ENCODE measurements around the gene CRIP2.

The CRIP2 gene

GRCh38 chr14:105498430-105499255 lies 24.0 kb downstream of the CRIP2 start:
- DNase-seq (ENCODE audit: low read depth, low spot score): no peak

GRCh38 chr14:105499256-105500035 lies 24.8 kb downstream of the CRIP2 start:
- no peak for DNase-seq (ENCODE audit: low read depth, low spot score)

GRCh38 chr14:105500036-105500725 lies 25.6 kb downstream of the CRIP2 start:
- DNase-seq (ENCODE audit: low read depth, low spot score): no peak

GRCh38 chr14:105500726-105501101 lies 26.1 kb downstream of the CRIP2 start:
- DNase-seq (ENCODE audit: low read depth, low spot score): no peak

- no peak for DNase-seq (ENCODE audit: low read depth, low spot score)
These were observed 27.1 kb downstream of the CRIP2 start for GRCh38 chr14:105501504-105502291.

- DNase-seq (ENCODE audit: low read depth, low spot score): no peak
These were observed 28.1 kb downstream of the CRIP2 start for GRCh38 chr14:105502446-105503295.

GRCh38 chr14:105503296-105503640 lies 28.6 kb downstream of the CRIP2 start:
- DNase-seq (ENCODE audit: low read depth, low spot score): no peak

GRCh38 chr14:105503935-105504692 lies 29.5 kb downstream of the CRIP2 start:
- no peak for DNase-seq (ENCODE audit: low read depth, low spot score)

- no peak for DNase-seq (ENCODE audit: low read depth, low spot score)
These were observed 30.5 kb downstream of the CRIP2 start for GRCh38 chr14:105505101-105505500.

- DNase-seq (ENCODE audit: low read depth, low spot score): no peak
These were observed 32.6 kb downstream of the CRIP2 start for GRCh38 chr14:105507247-105507646.

GRCh38 chr14:105508069-105508468 lies 33.4 kb downstream of the CRIP2 start:
- DNase-seq (ENCODE audit: low read depth, low spot score): no peak

GRCh38 chr14:105508601-105509000 lies 34.0 kb downstream of the CRIP2 start:
- DNase-seq (ENCODE audit: low read depth, low spot score): no peak

- DNase-seq (ENCODE audit: low read depth, low spot score): no peak
These were observed 42.5 kb downstream of the CRIP2 start for GRCh38 chr14:105517096-105517495.

- no peak for DNase-seq (ENCODE audit: low read depth, low spot score)
These were observed 45.5 kb downstream of the CRIP2 start for GRCh38 chr14:105519946-105520698.

- DNase-seq (ENCODE audit: low read depth, low spot score): no peak
These were observed 50.7 kb downstream of the CRIP2 start for GRCh38 chr14:105525326-105525725.

GRCh38 chr14:105525861-105526775 lies 51.5 kb downstream of the CRIP2 start, which contains the start of gene TMEM121:
TMEM121 (plus strand) TSS chr14:105526583; CDS start chr14:105528835, 2,252 bp downstream.
- no peak for DNase-seq (ENCODE audit: low read depth, low spot score)

GRCh38 chr14:105526776-105527380 lies 52.3 kb downstream of the CRIP2 start:
- no peak for DNase-seq (ENCODE audit: low read depth, low spot score)

Measured in activated CD4-positive, CD25-positive, alpha-beta regulatory T cell treated with anti-CD3 and anti-CD28 coated beads, Interleukin-2, amount 50 U/mL, for 16 hours (primary cell).